Fibroblast of skin of right quadriceps (primary cell): ENCODE results near the gene RAB20.
A peak's percentile ranks its signal among the peaks of the same experiment; 100 is the strongest.

Experiments used
- DNase-seq: peaks from one replicate; pipeline ENCODE4 v3.0.0-alpha.2; 2013

The RAB20 gene

GRCh38 chr13:110525328-110526319 lies 35.9 kb downstream of the RAB20 start:
- DNase-seq: no peak

GRCh38 chr13:110524541-110525257 lies 36.8 kb downstream of the RAB20 start:
- DNase-seq: no peak

GRCh38 chr13:110523838-110524540 lies 37.5 kb downstream of the RAB20 start:
- no peak for DNase-seq

- DNase-seq: no peak
These were observed 38.3 kb downstream of the RAB20 start for GRCh38 chr13:110523180-110523579.

GRCh38 chr13:110522721-110523120 lies 38.8 kb downstream of the RAB20 start:
- DNase-seq: no peak

- peak; percentile 21 for DNase-seq
These were observed 39.6 kb downstream of the RAB20 start for GRCh38 chr13:110521946-110522345.

GRCh38 chr13:110521296-110521680 lies 40.2 kb downstream of the RAB20 start:
- DNase-seq: no peak

- DNase-seq: no peak
These were observed 40.9 kb downstream of the RAB20 start for GRCh38 chr13:110520431-110521295.

- no peak for DNase-seq
These were observed 42.0 kb downstream of the RAB20 start for GRCh38 chr13:110519506-110519905.

GRCh38 chr13:110519046-110519445 lies 42.5 kb downstream of the RAB20 start:
- no peak for DNase-seq

GRCh38 chr13:110518571-110518970 lies 43.0 kb downstream of the RAB20 start:
- no peak for DNase-seq

GRCh38 chr13:110518226-110518525 lies 43.3 kb downstream of the RAB20 start:
- no peak for DNase-seq

- DNase-seq: no peak
These were observed 43.9 kb downstream of the RAB20 start for GRCh38 chr13:110517505-110518225.

- no peak for DNase-seq
These were observed 45.0 kb downstream of the RAB20 start for GRCh38 chr13:110516500-110516899.

- DNase-seq: no peak
These were observed 49.3 kb downstream of the RAB20 start for GRCh38 chr13:110512198-110512740.

GRCh38 chr13:110511509-110512181 lies 49.9 kb downstream of the RAB20 start:
- no peak for DNase-seq

GRCh38 chr13:110509971-110510786 lies 51.3 kb downstream of the RAB20 start:
- peak; percentile 23 for DNase-seq

- no peak for DNase-seq
These were observed 52.0 kb downstream of the RAB20 start for GRCh38 chr13:110509478-110509926.

GRCh38 chr13:110507678-110508381 lies 53.7 kb downstream of the RAB20 start:
- DNase-seq: no peak
